NCI-H345 treated with DMSO at 0.1 percent for 48 hours (cell line): ENCODE results near the gene CCR4.
"Not testable (repeated sequence)": the region's sequence is repeated elsewhere in the genome, so short reads cannot be mapped to it uniquely, and the experiment has no call there.

Experiments
- DNase-seq: peaks from one replicate; lab custom pipeline; 2025; ENCODE audit not compliant: unreplicated experiment; lab: John Stamatoyannopoulos, UW

CCR4 gene

GRCh38 chr3:32951410-32951811 lies at the start of gene CCR4:
Gene CCR4, plus strand, starts transcription at chr3:32951644. Its CDS starts 1,779 bp downstream, at chr3:32953423.
- no peak for DNase-seq

- DNase-seq, result not testable (repeated sequence)
These were observed 48.5 kb upstream of the CCR4 start for GRCh38 chr3:32902887-32903371.

GRCh38 chr3:32903953-32904352 lies 47.5 kb upstream of the CCR4 start:
- DNase-seq, result no peak

GRCh38 chr3:32909999-32910398 lies 41.4 kb upstream of the CCR4 start:
- DNase-seq, result no peak

GRCh38 chr3:32910954-32911353 lies 40.5 kb upstream of the CCR4 start:
- DNase-seq, result no peak

- DNase-seq, result no peak
These were observed 39.4 kb upstream of the CCR4 start for GRCh38 chr3:32912046-32912445.

GRCh38 chr3:32913790-32914446 lies 37.5 kb upstream of the CCR4 start:
- no peak for DNase-seq

GRCh38 chr3:32919920-32920319 lies 31.5 kb upstream of the CCR4 start:
- no peak for DNase-seq

GRCh38 chr3:32922078-32922477 lies 29.4 kb upstream of the CCR4 start:
- DNase-seq, result no peak

GRCh38 chr3:32930161-32930560 lies 21.3 kb upstream of the CCR4 start:
- DNase-seq, result no peak

- not testable (repeated sequence) for DNase-seq
These were observed 20.2 kb upstream of the CCR4 start for GRCh38 chr3:32931273-32931672.

GRCh38 chr3:32934150-32934742 lies 17.2 kb upstream of the CCR4 start:
- no peak for DNase-seq

GRCh38 chr3:32937331-32937730 lies 14.1 kb upstream of the CCR4 start:
- DNase-seq, result no peak

- not testable (repeated sequence) for DNase-seq
These were observed 11.7 kb upstream of the CCR4 start for GRCh38 chr3:32939531-32940284.

GRCh38 chr3:32940726-32941125 lies 10.7 kb upstream of the CCR4 start:
- DNase-seq, result no peak

- no peak for DNase-seq
These were observed 6.3 kb upstream of the CCR4 start for GRCh38 chr3:32945136-32945535.

GRCh38 chr3:32945598-32945997 lies 5.8 kb upstream of the CCR4 start:
- DNase-seq, result not testable (repeated sequence)

GRCh38 chr3:32946973-32947788 lies 4.3 kb upstream of the CCR4 start:
- no peak for DNase-seq

- DNase-seq, result peak; percentile 27
These were observed 3.6 kb upstream of the CCR4 start for GRCh38 chr3:32947789-32948238.

GRCh38 chr3:32948625-32949445 lies 2.6 kb upstream of the CCR4 start:
- no peak for DNase-seq
